HG02870 (cell line): ENCODE data around the gene WBP1L.
A peak's percentile ranks its signal among the peaks of the same experiment; 100 is the strongest.
"Not testable (repeated sequence)": the region's sequence is repeated elsewhere in the genome, so short reads cannot be mapped to it uniquely, and the experiment has no call there.

ENCODE experiments used
- ATAC-seq: cut with Tn5 transposase; IDR thresholded peaks from one replicate; pipeline ENCODE4 v1.9.1; 2021; ENCODE audit warnings: mild to moderate bottlenecking, moderate library complexity; ENCODE audit not compliant: unreplicated experiment

The WBP1L gene

GRCh38 chr10:102743588-102744373, at the start of gene WBP1L:
Gene WBP1L, plus strand, starts transcription at chr10:102743948. Its CDS starts 106 bp downstream, at chr10:102744054.
- ATAC-seq = peak; percentile 96

GRCh38 chr10:102695401-102695800, 48.3 kb upstream of the WBP1L start:
- ATAC-seq = not testable (repeated sequence)

GRCh38 chr10:102696736-102697135, 47.0 kb upstream of the WBP1L start:
- no peak for ATAC-seq

DNA sequence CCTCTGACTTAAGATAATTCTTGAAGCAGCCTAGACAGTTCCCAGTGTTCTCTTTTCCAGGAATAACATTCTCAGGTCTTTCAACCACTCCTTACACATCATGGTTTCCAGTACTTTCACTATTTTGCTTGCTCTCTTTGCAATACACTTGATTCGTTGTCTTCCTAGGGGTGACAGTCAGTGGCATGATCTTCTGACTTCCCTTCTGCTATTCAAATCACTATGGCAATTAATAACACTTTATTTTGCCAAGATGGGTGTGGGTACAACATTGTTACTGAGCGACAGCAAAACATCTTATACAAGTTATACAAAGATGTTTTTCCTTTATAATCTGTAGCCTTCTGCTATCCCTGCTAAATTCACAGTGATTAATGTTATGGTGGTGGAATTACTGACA, 44.9 kb upstream of the WBP1L start:
- no peak for ATAC-seq

DNA sequence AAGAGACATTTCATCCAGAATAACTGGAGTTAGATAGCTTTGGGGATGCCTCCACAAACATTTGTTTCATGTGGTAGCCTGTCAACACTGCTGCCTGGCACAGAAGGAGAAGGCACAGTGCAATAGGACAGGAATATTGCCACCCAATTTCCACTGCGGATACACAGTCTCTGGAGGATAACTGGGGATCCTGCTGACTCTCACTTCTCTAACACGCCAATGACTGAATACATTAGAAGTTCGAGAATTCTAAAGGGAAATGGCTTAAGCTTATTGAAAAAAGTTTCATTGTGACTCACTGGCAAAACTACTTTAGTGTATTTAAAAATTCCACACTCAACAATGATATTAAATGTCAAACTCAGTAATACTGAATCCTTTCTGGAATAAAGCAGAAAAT, 42.5 kb upstream of the WBP1L start:
- ATAC-seq = no peak

DNA sequence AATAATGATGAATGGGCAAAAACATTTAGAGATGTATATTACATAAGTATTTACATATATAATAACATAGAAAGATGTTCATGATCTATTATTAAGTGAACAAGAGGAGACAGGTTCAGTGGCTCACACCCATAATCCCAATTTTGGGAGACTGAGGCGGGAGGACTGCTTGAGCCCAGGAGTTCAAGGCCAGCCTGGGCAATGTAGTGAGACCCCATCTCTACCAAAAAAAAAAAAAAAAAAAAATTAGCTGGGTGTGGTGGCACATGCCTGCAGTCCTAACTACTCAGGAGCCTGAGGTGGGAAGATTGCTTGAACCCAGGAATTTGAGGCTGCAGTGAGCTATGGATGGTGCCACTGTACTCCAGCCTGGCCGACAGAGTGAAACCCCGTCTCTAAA, 42.0 kb upstream of the WBP1L start:
- no peak for ATAC-seq

DNA sequence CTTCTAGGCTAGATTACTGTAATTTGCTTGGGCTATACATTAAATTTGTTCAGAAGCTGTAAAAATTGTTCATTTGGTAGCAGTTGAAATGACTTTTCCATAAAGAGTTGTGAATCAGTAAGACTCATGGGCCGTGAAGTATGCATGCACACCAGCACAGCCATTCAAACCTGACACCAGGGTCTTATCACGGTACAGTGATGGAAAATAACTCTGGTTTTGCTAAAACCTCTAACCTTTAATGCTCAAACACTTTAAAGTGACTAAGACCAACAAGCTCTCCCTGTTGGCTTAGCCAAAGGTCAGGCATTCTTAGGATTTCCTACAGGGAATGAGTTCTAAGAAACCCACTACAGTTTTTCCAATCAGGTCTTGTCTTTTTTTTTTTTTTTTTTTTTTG, 41.0 kb upstream of the WBP1L start:
- ATAC-seq = no peak

- ATAC-seq = no peak
Observed at GRCh38 chr10:102704915-102705314, 38.8 kb upstream of the WBP1L start.

GRCh38 chr10:102705531-102705930, 38.2 kb upstream of the WBP1L start:
- ATAC-seq = no peak

DNA sequence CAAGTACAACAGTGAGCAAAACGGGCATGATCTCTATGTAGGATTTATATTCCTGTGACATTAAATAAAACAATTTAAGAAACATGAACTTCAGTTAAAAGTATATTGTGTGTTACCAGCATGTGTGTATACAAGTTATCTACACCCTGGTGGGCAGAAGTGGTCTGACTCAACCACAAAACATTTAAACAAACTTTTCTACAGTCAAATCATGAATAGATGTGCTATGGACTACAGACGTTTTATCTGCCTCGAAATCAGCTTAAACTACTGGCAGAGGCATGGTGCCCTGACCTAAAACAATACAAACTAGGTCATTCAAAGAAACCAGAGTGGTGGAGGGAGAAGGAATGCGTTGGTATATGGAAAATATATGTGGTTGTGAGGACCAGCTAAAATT, 33.1 kb upstream of the WBP1L start:
- ATAC-seq = no peak

GRCh38 chr10:102712089-102712488, 31.7 kb upstream of the WBP1L start:
- no peak for ATAC-seq

- ATAC-seq = no peak
Observed at GRCh38 chr10:102712843-102713538, 30.8 kb upstream of the WBP1L start.

DNA sequence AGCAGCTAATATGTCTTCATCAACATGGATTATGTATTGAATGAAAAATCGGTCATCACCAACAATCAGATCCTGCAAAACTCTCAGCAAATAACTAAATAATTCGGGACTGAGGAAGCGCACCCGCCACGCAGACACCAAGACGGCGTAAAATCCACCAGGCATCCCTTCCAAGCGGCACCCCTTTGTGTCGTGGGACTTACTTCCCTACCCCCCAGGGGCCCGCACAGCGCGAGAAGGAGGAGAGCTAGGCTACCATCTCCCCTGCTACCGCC, 30.3 kb upstream of the WBP1L start:
- peak; percentile 25 for ATAC-seq

- ATAC-seq = peak; percentile 79
Observed at GRCh38 chr10:102713814-102714620, 29.7 kb upstream of the WBP1L start, which contains the start of gene ARL3. Gene ARL3, minus strand, starts transcription at chr10:102714397. Its CDS starts 122 bp downstream, at chr10:102714275.

- peak; percentile 10 for ATAC-seq
Observed at GRCh38 chr10:102714621-102715455, 28.9 kb upstream of the WBP1L start, which contains the start of gene SFXN2. Gene SFXN2, plus strand, starts transcription at chr10:102714636. Its CDS starts 12,001 bp downstream, at chr10:102726637.

- no peak for ATAC-seq
Observed at GRCh38 chr10:102715880-102716279, 27.9 kb upstream of the WBP1L start.

DNA sequence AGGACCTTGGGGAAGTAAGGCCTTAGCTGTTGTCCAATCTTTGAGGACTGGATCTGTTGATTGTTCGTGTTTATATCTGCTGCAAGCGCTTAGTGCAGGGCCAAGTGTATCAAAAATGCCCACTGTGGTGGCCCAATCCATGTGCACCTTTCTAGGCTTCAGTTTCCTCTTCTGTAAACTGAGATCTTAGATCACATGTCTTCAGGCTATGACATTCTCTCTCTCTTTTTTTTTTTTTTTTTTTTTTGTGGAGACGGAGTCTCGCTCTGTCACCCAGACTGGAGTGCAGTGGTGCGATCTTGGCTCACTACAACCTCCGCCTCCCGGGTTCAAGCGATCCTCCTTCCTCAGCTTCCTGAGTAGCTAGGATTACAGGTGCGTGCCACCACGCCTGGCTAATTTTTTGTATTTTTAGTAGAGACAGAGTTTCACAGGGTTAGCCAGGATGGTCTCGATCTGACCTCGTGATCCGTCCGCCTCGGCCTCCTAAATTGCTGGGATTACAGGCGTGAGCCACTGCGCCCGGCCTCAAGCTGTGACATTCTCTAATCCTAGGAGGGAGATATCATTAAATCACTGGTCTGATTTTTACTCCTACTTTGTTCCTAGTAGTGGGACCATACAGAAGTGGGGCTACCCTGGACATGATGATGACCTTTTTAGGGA, 26.7 kb upstream of the WBP1L start:
- not testable (repeated sequence) for ATAC-seq

DNA sequence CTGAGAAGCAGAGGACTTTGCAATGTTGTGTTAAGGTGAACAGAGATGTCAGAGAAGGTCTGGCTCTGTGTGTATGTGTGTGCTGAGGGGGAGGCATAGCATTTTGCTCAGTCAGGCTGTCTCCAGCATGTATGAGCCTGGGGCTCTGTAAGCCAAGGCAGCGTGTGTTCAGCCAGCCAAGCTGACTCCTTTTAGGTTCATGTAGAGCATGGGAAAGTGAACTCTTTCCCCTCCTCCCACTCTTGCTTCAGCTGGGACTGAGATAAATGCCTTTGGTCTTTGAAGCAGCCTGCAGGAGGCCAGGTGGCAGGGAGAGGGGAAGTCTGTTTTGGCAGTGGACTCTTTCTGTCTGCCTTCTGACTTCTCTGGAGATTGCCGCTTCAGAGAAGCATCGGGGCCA, 25.5 kb upstream of the WBP1L start:
- no peak for ATAC-seq

- ATAC-seq = no peak
Observed at GRCh38 chr10:102720337-102720736, 23.4 kb upstream of the WBP1L start.

- ATAC-seq = no peak
Observed at GRCh38 chr10:102720775-102721301, 22.9 kb upstream of the WBP1L start.
